ENCODE data around the gene PIK3AP1. TPM values are rescaled to one million over a fixed set of nuclear protein-coding genes. Genes with fewer than 3 reads are reported as not detected.
A peak's percentile ranks its signal among the peaks of the same experiment; 100 is the strongest.

The PIK3AP1 gene
- total and polyA plus RNA-seq, 10 of the 15 experiments (the other 5 are each of a cell fraction or from before 2014, with no cell fraction given), result 26.2 to 306 (median 119) TPM

DNA sequence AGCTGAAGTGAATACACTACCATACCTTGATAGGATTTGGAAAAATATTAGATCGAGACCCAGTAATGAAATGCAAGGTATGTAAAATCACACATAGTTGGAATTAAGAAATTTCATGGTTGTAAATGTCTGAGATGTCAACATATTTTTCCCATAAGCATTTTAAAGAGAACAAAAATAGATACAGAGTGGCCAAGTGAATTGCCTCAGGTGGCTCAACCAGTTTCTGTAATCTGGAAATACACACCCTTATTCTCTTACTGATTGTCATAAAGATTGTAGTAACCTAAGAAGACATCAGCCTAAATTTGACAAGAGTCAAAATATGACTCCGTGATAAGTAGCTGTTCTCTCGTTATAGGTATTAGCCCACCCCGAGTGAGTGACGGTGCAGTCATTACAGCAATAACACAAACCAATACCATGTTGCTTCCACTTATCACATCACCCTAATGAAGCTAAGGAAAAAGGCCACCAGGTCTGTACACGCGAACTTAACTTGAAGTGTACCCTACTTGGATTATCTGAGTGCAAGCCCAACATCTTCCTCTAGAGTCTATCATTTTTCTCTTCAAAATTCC lies 23.4 kb downstream of the PIK3AP1 start (continued):
- TF ChIP-seq, protein P1, sequence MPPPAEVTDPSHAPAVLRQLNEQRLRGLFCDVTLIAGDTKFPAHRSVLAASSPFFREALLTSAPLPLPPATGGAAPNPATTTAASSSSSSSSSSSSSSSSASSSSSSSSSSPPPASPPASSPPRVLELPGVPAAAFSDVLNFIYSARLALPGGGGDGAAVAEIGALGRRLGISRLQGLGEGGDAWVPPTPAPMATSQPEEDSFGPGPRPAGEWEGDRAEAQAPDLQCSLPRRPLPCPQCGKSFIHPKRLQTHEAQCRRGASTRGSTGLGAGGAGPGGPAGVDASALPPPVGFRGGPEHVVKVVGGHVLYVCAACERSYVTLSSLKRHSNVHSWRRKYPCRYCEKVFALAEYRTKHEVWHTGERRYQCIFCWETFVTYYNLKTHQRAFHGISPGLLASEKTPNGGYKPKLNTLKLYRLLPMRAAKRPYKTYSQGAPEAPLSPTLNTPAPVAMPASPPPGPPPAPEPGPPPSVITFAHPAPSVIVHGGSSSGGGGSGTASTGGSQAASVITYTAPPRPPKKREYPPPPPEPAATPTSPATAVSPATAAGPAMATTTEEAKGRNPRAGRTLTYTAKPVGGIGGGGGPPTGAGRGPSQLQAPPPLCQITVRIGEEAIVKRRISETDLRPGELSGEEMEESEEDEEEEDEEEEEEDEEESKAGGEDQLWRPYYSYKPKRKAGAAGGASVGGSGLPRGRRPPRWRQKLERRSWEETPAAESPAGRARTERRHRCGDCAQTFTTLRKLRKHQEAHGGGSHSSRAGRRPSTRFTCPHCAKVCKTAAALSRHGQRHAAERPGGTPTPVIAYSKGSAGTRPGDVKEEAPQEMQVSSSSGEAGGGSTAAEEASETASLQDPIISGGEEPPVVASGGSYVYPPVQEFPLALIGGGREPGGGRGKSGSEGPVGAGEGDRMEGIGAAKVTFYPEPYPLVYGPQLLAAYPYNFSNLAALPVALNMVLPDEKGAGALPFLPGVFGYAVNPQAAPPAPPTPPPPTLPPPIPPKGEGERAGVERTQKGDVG (CRISPR knock-in tag; IDR thresholded peaks at IDR 0.05), result no peak
- TF ChIP-seq FOS (IDR thresholded peaks at IDR 0.05; ENCODE audit: borderline replicate concordance, extremely low read depth, insufficient read length), result no peak
- no peak for TF ChIP-seq HDAC6 (IDR thresholded peaks at IDR 0.05; ENCODE audit: unreplicated experiment)

GRCh38 chr10:96695975-96696634 lies 24.2 kb downstream of the PIK3AP1 start:
- Histone ChIP-seq H3K79me2 (ENCODE audit: control insufficient read depth, insufficient read depth, low read length) (peaks cover 96% of the 10 kb centered on the region), H3K4me3 (peak overlapping the region; percentile 73), H3K9ac (ENCODE audit: control insufficient read depth, insufficient read depth, low read length) (peak overlapping the region; percentile 10; the same call in 1 of the 2 replicates), H3K4me1 (ENCODE audit: control insufficient read depth, insufficient read depth, low read length) (peaks cover 29% of the 10 kb centered on the region), H3K4me2 (ENCODE audit: control insufficient read depth, insufficient read depth) (peak overlapping the region; percentile 86), H2AFZ (ENCODE audit: control insufficient read depth, low read depth, low read length) (no peak overlapping the region), H3K9me3 (replicated peaks; ENCODE audit: control insufficient read depth, insufficient read depth, low read length) (no peaks in the 10 kb centered on the region), H3K27ac (ENCODE audit: control insufficient read depth, insufficient read depth) (peak overlapping the region; percentile 76), H3K27me3 (replicated peaks in 1 of 2; ENCODE audit: control insufficient read depth in 2 of 2, insufficient read depth in 2 of 2, low read length in 1 of 2) (no peaks in the 10 kb centered on the region), H4K20me1 (ENCODE audit: control insufficient read depth, insufficient read depth) (no peaks in the 10 kb centered on the region), H3K36me3 (ENCODE audit: control insufficient read depth in 2 of 2, insufficient read depth in 2 of 2, low read length in 1 of 2) (no peaks in the 10 kb centered on the region)
- RAD21 ChIA-PET (ENCODE audit: unreplicated experiment), result interaction anchor here (0.9 to 11.6 kb wide), 12 partner anchors 10 to 112 kb away, joined by 3 to 176 read pairs (median 4); partner anchors contain the start of gene PIK3AP1
- in situ Hi-C loops (cut with MboI) (no loop called here), intact Hi-C loops (cut with micrococcal nuclease; ENCODE audit: unreplicated experiment) (loop anchor here (1.0 to 5.0 kb wide), 2 partner anchors 53 to 136 kb away; partner anchors contain the start of gene LCOR)
- BruUV-seq (replicated peaks), result no TSS peak
- WGBS (ENCODE audit: insufficient coverage, insufficient replicate concordance, low lambda C conversion rate, missing lambda C conversion rate), result 2% methylated on average over 3 of the region's 3 CpGs
- SMC1A ChIA-PET (ENCODE audit: uncharacterized antibody, unreplicated experiment), result interaction anchor here (0.9 to 11.6 kb wide), 19 partner anchors 10 to 56 kb away, joined by 3 to 233 read pairs (median 9); partner anchors contain the start of gene PIK3AP1
- CTCF ChIA-PET, result interaction anchor here (0.6 to 11.7 kb wide), 16 partner anchors 16 to 402 kb away, joined by 3 to 133 read pairs (median 5); no protein-coding TSS in a partner anchor
- peak; percentile 2; the same call in 1 of the 3 replicates for ATAC-seq
- FAIRE-seq, result no peak
- no peak for DNase-seq (ENCODE audit: low read depth, low spot score)
- POLR2A ChIA-PET, result interaction anchor here (1.1 to 9.2 kb wide), 7 partner anchors 9 to 136 kb away, joined by 3 to 138 read pairs (median 8); partner anchors contain the start of gene LCOR
- TF ChIP-seq POLR2AphosphoS2 (IDR thresholded peaks at IDR 0.05; ENCODE audit: low read depth, low read length) (no peak), SMAD1 (IDR thresholded peaks at IDR 0.05; ENCODE audit: low read depth, partially characterized antibody) (no peak), TARDBP (IDR thresholded peaks at IDR 0.05; ENCODE audit: borderline replicate concordance) (no peak), JUND (IDR thresholded peaks at IDR 0.05; ENCODE audit: low read depth, low read length) (no peak), NFIC (IDR thresholded peaks at IDR 0.05; ENCODE audit: low read depth, low read length) (peak; percentile 39; the same call in 1 of the 2 replicates), ZNF384 (IDR thresholded peaks at IDR 0.05; ENCODE audit: borderline replicate concordance, low read depth, low read length) (no peak), SUZ12 (IDR thresholded peaks at IDR 0.05; ENCODE audit: unreplicated experiment) (no peak), ATF7 (IDR thresholded peaks at IDR 0.05; ENCODE audit: low read depth) (0 out of 2 replicates have a peak, but pooled peaks have one; percentile 13), POLR2A (IDR thresholded peaks at IDR 0.05; ENCODE audit: low read depth, low read length) (no peak), ZSCAN29 (IDR thresholded peaks at IDR 0.05) (no peak), SPI1 (IDR thresholded peaks at IDR 0.05; ENCODE audit: borderline replicate concordance, insufficient read depth, low read depth, low read length) (no peak), RB1 (IDR thresholded peaks at IDR 0.05; ENCODE audit: borderline replicate concordance) (no peak)
- TF ChIP-seq, protein P2, sequence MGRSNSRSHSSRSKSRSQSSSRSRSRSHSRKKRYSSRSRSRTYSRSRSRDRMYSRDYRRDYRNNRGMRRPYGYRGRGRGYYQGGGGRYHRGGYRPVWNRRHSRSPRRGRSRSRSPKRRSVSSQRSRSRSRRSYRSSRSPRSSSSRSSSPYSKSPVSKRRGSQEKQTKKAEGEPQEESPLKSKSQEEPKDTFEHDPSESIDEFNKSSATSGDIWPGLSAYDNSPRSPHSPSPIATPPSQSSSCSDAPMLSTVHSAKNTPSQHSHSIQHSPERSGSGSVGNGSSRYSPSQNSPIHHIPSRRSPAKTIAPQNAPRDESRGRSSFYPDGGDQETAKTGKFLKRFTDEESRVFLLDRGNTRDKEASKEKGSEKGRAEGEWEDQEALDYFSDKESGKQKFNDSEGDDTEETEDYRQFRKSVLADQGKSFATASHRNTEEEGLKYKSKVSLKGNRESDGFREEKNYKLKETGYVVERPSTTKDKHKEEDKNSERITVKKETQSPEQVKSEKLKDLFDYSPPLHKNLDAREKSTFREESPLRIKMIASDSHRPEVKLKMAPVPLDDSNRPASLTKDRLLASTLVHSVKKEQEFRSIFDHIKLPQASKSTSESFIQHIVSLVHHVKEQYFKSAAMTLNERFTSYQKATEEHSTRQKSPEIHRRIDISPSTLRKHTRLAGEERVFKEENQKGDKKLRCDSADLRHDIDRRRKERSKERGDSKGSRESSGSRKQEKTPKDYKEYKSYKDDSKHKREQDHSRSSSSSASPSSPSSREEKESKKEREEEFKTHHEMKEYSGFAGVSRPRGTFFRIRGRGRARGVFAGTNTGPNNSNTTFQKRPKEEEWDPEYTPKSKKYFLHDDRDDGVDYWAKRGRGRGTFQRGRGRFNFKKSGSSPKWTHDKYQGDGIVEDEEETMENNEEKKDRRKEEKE (IDR thresholded peaks at IDR 0.05), result no peak

Data from GM12878 (cell line).